GM13976 (cell line): ENCODE measurements around the gene FAM222B.

Experiments used
- DNase-seq: peaks from one replicate; pipeline ENCODE4 v3.0.0; 2012; ENCODE audit warnings: low spot score
- in situ Hi-C: fragments of 300-500 bp; cut with MboI; formaldehyde crosslinking; loops from one replicate; pipeline ENCODE4 v1.12.0; 2022; ENCODE audit warnings: low sequenced_read_pairs, mixed read lengths, inconsistent platforms; ENCODE audit not compliant: unreplicated experiment
- TF ChIP-seq, protein P1 (sequence below): IDR thresholded peaks from 2 replicates; pipeline ENCODE4 v1.5.1; 2012; ENCODE audit warnings: borderline replicate concordance, mild to moderate bottlenecking; ENCODE audit not compliant: insufficient read depth; ENCODE audit errors: extremely low read depth, missing control alignments, control extremely low read depth

FAM222B gene

DNA sequence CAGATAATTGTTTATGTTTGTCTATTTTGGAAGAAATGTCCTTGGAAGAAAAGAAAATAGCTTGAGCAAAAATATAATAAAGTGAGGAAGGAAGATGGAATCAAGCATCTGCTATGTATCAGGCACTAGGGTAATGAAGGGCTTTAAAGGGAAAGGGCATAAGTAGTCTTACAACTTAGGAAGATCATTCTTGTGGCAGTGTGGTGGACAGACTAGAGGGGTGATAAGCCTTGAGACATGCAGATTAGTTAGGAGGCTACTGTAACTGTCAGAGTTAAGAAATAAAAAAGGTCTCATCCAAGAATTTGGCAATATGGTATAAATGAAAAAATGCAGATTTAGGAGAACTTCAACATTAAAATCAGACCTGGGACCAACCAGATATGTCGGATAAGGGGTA is 14.9 kb downstream of the FAM222B start:
- no peak for DNase-seq
- in situ Hi-C loops: no loop called here
- TF ChIP-seq, protein P1, sequence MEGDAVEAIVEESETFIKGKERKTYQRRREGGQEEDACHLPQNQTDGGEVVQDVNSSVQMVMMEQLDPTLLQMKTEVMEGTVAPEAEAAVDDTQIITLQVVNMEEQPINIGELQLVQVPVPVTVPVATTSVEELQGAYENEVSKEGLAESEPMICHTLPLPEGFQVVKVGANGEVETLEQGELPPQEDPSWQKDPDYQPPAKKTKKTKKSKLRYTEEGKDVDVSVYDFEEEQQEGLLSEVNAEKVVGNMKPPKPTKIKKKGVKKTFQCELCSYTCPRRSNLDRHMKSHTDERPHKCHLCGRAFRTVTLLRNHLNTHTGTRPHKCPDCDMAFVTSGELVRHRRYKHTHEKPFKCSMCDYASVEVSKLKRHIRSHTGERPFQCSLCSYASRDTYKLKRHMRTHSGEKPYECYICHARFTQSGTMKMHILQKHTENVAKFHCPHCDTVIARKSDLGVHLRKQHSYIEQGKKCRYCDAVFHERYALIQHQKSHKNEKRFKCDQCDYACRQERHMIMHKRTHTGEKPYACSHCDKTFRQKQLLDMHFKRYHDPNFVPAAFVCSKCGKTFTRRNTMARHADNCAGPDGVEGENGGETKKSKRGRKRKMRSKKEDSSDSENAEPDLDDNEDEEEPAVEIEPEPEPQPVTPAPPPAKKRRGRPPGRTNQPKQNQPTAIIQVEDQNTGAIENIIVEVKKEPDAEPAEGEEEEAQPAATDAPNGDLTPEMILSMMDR: no peak

DNA sequence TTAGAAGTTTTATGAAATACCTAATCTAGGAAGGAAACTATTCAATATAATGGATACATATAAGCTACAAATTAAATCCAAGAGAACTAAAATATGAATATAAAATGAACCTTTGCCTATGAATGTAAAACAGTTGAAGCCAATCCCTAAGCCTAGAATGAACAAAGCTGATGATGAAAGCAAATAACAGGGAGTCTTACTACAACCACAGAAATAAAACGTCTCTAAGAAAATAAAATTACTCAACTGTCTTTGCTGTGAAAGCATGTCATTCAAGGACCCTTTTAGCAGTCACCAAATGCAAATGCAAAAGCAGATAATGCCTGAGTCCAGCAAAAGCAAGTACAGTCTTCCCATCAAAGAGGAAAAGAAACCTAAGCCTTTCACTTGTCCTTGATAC is 23.0 kb downstream of the FAM222B start:
- DNase-seq: no peak
- in situ Hi-C loops: no loop called here
- TF ChIP-seq, protein P1: no peak

DNA sequence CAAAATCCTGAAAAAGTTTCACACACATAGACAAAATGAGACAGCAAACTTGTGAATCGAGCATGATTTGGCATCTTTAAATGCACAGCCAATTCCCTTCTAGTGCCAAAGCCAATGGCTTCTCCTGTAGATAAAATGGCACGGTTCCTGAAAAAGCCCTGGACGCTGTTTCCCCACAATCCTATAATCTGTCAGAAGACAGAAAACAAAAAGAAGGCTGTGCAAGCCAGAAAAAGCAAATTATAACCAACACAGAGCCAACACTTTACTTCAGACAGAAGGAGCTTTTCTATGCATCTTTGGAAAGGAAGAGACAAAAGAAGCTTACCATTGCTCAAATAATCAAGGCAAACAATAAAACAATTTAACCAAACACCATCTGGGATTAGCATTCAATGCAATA is 23.8 kb downstream of the FAM222B start:
- in situ Hi-C loops: no loop called here
- TF ChIP-seq, protein P1: no peak
- no peak for DNase-seq

DNA sequence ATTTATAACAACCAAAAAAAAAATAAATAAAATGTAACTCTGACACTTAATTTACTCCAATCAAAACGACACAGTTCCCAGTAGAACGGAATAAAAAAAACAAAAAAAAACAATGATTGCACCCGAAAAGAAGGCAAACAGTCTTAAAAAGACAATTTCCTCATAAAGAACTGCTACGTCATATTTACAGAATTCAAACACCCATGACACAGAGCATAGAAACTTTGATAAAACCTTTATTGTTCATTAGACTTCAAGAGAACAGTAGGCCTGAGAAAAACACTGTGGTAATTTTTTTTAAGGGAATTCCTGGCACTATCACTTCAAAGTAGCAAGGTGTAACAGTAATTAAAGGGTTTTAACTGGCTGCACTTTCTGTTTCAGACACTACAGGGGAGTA is 26.1 kb downstream of the FAM222B start:
- in situ Hi-C loops: no loop called here
- TF ChIP-seq, protein P1: no peak
- no peak for DNase-seq

DNA sequence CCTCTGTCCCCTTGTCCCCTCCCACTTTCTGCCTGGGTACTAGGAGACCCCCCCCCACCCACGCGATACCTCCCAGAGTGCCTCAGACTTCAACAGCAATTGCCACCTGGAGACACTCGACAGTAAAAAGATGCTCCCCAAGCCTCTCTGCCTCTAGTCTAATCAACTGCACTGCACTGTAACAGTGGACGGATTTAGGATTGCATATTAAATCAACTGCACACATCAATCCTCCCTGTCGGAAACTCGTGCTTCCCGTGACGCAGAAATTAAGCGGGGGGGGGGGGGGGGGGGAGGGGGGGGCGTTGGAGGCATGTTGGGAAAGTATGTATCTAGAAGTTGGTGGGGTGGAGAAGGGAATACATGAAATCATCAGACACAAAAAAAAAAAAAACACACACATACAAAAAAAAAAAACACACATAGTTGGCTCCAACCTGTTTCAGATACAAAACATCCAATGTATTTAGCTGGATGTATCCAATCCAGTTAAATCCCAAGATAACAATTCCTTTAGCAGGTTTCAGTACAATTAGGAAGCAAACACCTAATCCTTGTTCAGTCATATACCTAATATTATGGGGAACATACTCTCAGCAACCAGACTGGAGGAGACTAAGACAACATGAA is 29.7 kb downstream of the FAM222B start:
- in situ Hi-C loops: no loop called here
- no peak for DNase-seq
- TF ChIP-seq, protein P1: no peak

DNA sequence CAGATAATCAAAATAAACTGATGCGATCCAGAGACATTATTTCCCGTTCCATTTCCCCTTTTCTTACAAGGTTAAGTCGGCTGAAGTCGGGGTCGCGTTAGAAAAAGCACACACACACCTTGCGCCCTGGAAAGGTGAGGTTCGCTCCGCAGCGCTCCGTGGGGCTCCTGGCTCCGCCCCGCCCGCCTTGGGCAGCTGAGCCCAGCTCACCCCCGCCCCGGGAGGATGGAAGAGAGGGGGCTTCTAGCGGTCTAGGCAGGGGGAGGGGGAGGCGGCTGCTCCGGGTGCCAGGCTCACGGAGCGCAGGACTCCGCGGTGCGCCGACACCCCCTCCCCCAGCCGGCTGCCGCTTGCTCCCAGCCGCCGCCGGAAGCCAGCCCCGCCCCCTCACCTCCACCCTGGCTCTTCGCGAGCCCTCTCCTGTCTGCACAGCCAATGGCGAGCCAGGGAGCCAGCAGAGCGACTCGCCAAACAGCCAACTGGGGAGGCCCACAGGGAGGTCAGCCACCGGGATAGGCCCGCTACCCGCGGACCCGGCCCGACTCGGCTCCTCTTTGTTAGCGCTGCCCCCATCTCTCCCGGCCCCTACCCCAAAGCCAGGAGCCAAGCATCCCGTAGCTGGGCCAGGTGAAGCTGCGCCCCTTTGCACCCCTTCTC is 30.4 kb downstream of the FAM222B start:
- peak; percentile 100 for DNase-seq
- TF ChIP-seq, protein P1: no peak
- in situ Hi-C loops: no loop called here
